Adipocyte (in vitro differentiated cells): ENCODE results near the gene TARP.

Experiments
- DNase-seq: peaks from one replicate; pipeline ENCODE4 v3.0.0-alpha.2; 2015; ENCODE audit warnings: low read depth
- H3K27me3 ChIP-seq: replicated peaks from 2 replicates; pipeline ENCODE4 v1.7.0; 2013; ENCODE audit warnings: mild to moderate bottlenecking, low read length, moderate library complexity; ENCODE audit not compliant: control insufficient read depth, insufficient read depth
- H3K36me3 ChIP-seq: 2 replicates; pipeline ENCODE4 v1.7.0; 2013; ENCODE audit warnings: low read length, mild to moderate bottlenecking, moderate library complexity; ENCODE audit not compliant: control insufficient read depth, insufficient read depth, severe bottlenecking
- H3K4me1 ChIP-seq: 2 replicates; pipeline ENCODE4 v1.7.0; 2013; ENCODE audit warnings: mild to moderate bottlenecking, low read length, moderate library complexity; ENCODE audit not compliant: control insufficient read depth, insufficient read depth
- H3K4me3 ChIP-seq: 2 replicates; pipeline ENCODE4 v1.7.0; 2013; ENCODE audit warnings: mild to moderate bottlenecking, low read length, moderate library complexity
- H3K9ac ChIP-seq: 2 replicates; pipeline ENCODE4 v1.7.0; 2013; ENCODE audit warnings: mild to moderate bottlenecking, low read length, moderate library complexity
- H3K9me3 ChIP-seq: 2 replicates; pipeline ENCODE4 v1.7.0; 2013; ENCODE audit warnings: mild to moderate bottlenecking, low read length, moderate library complexity; ENCODE audit not compliant: control insufficient read depth

Gene TARP

GRCh38 chr7:38315410-38315809 lies 42.0 kb upstream of the TARP start:
- Histone ChIP-seq H3K4me3 (no peak overlapping the region), H3K27me3 (no peaks in the 10 kb centered on the region), H3K36me3 (no peaks in the 10 kb centered on the region), H3K9me3 (no peaks in the 10 kb centered on the region), H3K4me1 (peaks cover 15% of the 10 kb centered on the region), H3K9ac (no peak overlapping the region)
- DNase-seq = no peak

DNA sequence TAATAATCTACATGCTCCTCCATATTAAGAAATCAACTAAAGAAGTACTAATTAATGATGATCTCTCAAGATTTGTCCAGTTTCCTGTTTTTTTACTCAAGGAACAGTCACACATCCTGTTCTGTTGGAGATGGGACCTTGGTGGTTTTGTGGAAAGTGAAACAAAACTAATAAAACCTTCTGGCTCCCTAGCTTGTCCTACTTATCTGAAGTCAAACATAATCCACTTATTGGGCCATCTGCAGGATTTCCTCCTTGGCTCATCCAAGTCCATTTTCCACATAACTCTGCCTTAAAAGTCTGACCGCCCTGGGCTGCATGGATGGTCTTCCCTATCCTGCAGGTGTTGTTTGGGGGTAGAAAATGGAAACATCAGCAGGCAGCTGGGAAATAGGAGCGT lies 39.4 kb upstream of the TARP start:
- H3K9ac ChIP-seq = no peak overlapping the region
- no peak overlapping the region for H3K4me3 ChIP-seq

DNA sequence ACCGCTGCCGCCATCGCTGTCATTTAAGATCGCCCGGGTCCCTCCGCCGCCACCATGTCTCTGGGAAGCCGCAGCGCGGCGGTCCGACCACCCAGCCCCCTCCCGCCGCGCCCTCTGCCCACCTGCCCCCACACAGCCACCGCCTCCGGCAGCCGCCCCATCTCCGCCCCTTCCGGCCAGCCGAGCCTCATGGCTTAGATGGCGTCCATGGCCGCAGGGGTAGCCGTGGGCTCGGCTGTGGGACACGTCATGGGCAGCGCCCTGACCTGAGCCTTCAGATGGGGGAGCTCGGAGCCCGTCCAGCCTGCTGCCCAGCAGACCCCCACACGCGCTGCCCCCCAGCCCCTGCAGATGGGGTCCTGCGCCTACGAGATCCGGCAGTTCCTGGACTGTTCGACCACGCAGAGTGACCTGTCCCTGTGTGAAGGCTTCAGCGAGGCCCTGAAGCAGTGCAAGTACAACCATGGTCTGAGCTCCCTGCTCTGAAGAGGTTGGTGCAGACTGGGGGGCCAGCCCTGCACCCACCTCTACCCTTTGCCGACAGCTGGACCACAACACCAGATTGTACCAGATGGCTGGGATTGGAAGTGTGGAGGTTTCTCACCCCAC lies 38.0 kb upstream of the TARP start:
- Histone ChIP-seq H3K9ac (peak overlapping the region; percentile 4), H3K36me3 (no peaks in the 10 kb centered on the region), H3K4me1 (peaks cover 19% of the 10 kb centered on the region), H3K9me3 (no peaks in the 10 kb centered on the region), H3K4me3 (peak overlapping the region; percentile 73), H3K27me3 (no peaks in the 10 kb centered on the region)
- DNase-seq = no peak

More for the DNA sequence above, 39.4 kb upstream of the TARP start:
- H3K36me3 ChIP-seq = no peaks in the 10 kb centered on the region
- DNase-seq = no peak
- H3K9me3 ChIP-seq = no peaks in the 10 kb centered on the region
- peaks cover 17% of the 10 kb centered on the region for H3K4me1 ChIP-seq
- no peaks in the 10 kb centered on the region for H3K27me3 ChIP-seq

DNA sequence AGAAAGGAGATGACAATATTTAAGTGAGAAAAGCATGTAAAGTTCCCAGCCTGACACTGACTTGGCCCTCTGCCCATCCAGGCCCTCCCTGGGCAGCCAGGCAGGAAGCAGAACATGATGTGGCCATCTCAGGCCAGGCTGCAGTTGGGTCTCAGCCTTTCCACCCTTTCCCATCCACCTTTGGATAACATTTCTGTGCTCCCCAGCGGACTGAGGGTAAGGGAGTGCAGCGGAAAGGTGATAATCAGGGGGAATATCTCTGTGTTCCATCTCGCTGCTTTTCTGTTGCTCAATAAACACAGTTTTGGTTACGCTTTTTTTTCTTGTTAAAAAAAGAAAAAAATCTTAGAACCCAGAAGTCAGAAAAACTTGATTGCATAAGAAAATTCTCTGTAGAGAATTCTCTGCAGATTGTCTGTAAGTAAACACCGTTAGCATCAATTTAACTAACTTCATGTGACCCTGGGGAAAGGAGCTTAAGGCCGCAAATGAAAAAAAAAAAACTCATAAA lies 37.2 kb upstream of the TARP start:
- peaks cover 23% of the 10 kb centered on the region for H3K4me1 ChIP-seq
- no peaks in the 10 kb centered on the region for H3K27me3 ChIP-seq
- H3K36me3 ChIP-seq = no peaks in the 10 kb centered on the region
- peak overlapping the region; percentile 73 for H3K4me3 ChIP-seq
- H3K9ac ChIP-seq = peak overlapping the region; percentile 4
- no peaks in the 10 kb centered on the region for H3K9me3 ChIP-seq
- peak; percentile 29 for DNase-seq

- Histone ChIP-seq H3K27me3 (no peaks in the 10 kb centered on the region), H3K4me3 (no peak overlapping the region), H3K9me3 (no peaks in the 10 kb centered on the region)
Observed at GRCh38 chr7:38309555-38309954, 36.1 kb upstream of the TARP start.

GRCh38 chr7:38308140-38308539 lies 34.7 kb upstream of the TARP start:
- H3K4me1 ChIP-seq = peaks cover 20% of the 10 kb centered on the region
- DNase-seq = no peak
- H3K9ac ChIP-seq = no peak overlapping the region
- no peaks in the 10 kb centered on the region for H3K9me3 ChIP-seq
- no peak overlapping the region for H3K4me3 ChIP-seq
- H3K36me3 ChIP-seq = no peaks in the 10 kb centered on the region
- no peaks in the 10 kb centered on the region for H3K27me3 ChIP-seq

More at GRCh38 chr7:38309555-38309954, 36.1 kb upstream of the TARP start:
- H3K4me1 ChIP-seq = peaks cover 23% of the 10 kb centered on the region
- no peak overlapping the region for H3K9ac ChIP-seq
- DNase-seq = no peak
- no peaks in the 10 kb centered on the region for H3K36me3 ChIP-seq

- Histone ChIP-seq H3K4me3 (no peak overlapping the region), H3K9me3 (no peaks in the 10 kb centered on the region), H3K27me3 (no peaks in the 10 kb centered on the region), H3K9ac (no peak overlapping the region), H3K4me1 (peaks cover 16% of the 10 kb centered on the region), H3K36me3 (no peaks in the 10 kb centered on the region)
- no peak for DNase-seq
Observed at GRCh38 chr7:38307640-38308039, 34.2 kb upstream of the TARP start.

DNA sequence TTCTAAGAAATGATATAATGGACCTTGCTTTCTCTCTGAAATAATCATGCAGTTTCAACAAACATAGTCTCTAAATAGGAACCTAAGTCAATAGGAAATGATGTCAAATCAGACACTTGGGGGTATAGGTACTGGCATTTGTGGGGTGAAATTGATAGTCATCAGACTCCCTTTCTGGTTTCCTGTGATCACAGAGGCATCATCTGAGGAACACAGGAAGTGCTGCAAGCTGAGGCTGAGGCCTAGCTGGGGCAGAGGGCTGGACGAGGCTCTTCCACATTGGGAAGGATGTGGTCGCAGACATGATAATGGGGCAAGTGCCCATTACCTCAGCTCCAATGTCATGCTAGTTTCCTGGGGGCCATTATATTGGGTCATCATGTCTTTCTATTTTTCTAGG lies 33.5 kb upstream of the TARP start:
- Histone ChIP-seq H3K9me3 (no peaks in the 10 kb centered on the region), H3K27me3 (peaks cover 3% of the 10 kb centered on the region), H3K9ac (no peak overlapping the region), H3K36me3 (no peaks in the 10 kb centered on the region), H3K4me3 (no peak overlapping the region), H3K4me1 (peaks cover 16% of the 10 kb centered on the region)
- DNase-seq = no peak

DNA sequence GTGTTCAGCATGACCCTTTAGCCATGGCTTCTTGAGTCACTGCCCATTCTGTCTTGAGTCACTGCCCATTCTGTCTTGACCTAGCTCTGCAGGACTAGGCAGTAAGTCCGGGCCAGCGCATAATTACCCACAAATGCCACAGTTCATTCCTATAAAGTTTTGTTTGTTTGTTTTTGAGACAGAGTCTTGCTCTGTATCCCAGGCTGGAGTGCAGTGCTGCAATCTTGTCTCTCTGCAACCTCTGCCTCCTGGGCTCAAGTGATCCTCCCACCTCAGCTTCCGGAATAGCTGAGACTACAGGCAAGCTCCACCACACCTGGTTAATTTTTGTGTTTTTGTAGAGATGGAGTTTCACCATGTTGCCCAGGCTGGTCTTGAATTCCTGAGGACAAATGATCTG lies 32.7 kb upstream of the TARP start:
- Histone ChIP-seq H3K4me1 (peaks cover 16% of the 10 kb centered on the region), H3K9ac (no peak overlapping the region), H3K36me3 (no peaks in the 10 kb centered on the region), H3K4me3 (no peak overlapping the region), H3K9me3 (no peaks in the 10 kb centered on the region), H3K27me3 (peaks cover 5% of the 10 kb centered on the region)
- peak; percentile 83 for DNase-seq

- Histone ChIP-seq H3K9ac (no peak overlapping the region), H3K27me3 (peaks cover 17% of the 10 kb centered on the region), H3K4me3 (no peak overlapping the region), H3K4me1 (peaks cover 6% of the 10 kb centered on the region), H3K9me3 (no peaks in the 10 kb centered on the region), H3K36me3 (no peaks in the 10 kb centered on the region)
- DNase-seq = no peak
Observed at GRCh38 chr7:38303866-38304265, 30.4 kb upstream of the TARP start.

GRCh38 chr7:38300175-38300574 lies 26.7 kb upstream of the TARP start:
- no peaks in the 10 kb centered on the region for H3K36me3 ChIP-seq
- H3K9ac ChIP-seq = no peak overlapping the region
- H3K9me3 ChIP-seq = no peaks in the 10 kb centered on the region
- no peak for DNase-seq
- no peak overlapping the region for H3K4me3 ChIP-seq
- H3K27me3 ChIP-seq = peaks cover 26% of the 10 kb centered on the region
- H3K4me1 ChIP-seq = no peaks in the 10 kb centered on the region
